HG02943 (cell line): ENCODE results near the gene FBN2.

Experiments used
- ATAC-seq: cut with Tn5 transposase; IDR thresholded peaks from one replicate; pipeline ENCODE4 v1.9.1; 2021; ENCODE audit warnings: mild to moderate bottlenecking, low read depth, moderate library complexity; ENCODE audit not compliant: unreplicated experiment

Gene FBN2

DNA sequence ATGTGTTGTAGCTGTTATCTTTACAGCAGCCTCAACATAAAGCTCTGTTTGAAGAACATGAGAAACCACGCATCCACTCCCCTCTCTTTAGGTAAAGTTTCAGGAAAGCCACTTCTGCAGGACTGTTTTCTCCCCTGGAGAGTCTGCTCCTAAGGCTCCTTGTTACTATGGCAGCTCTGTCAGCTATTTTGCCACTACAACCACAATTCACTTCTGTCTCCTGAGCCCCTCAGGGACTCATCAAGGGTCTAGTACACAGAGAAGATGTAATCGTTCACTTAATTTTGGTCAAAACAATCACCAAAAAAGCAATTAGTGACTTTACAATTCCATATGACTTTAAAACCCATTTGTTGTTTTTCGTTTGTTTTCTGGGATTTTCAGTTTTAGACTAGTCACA is 157.7 kb downstream of the FBN2 start:
- ATAC-seq, result no peak

GRCh38 chr5:128378632-128379031 is 159.4 kb downstream of the FBN2 start:
- ATAC-seq, result no peak

GRCh38 chr5:128378196-128378595 is 159.8 kb downstream of the FBN2 start:
- ATAC-seq, result no peak

DNA sequence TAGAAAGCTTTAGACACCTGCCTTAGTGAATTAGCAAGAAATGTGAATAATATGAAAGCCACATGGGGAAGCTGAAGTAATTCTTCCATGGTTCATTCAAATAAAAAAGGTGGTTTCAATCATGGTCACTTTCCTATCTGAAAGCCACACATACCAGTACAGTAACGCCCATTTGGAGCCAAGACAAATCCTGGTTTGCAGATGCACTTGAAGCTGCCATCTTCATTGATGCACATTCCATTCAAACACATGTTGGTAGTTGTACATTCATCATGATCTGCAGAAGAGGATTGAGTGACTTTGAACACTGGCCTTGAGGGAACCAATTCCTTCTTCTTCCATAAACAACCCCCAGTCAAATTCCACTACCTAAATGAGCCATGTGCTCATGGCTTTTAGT is 161.5 kb downstream of the FBN2 start:
- ATAC-seq, result no peak

DNA sequence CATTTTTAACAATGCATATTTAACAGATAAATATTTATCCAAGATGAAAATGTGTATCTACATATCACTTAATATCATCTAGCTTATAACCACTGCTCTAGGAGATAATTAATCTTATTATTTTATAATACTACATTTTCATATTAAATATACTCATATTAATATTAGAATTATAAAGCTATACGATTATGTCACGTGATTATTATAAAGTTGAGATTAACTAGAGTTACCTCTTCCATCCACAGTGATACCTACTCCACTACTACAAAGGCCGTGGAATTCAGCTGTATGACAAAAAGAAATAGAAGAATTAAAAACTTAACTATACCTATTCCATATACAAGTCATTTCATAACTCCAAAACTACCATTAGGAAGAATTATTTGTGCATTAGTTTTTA is 171.9 kb downstream of the FBN2 start:
- no peak for ATAC-seq

DNA sequence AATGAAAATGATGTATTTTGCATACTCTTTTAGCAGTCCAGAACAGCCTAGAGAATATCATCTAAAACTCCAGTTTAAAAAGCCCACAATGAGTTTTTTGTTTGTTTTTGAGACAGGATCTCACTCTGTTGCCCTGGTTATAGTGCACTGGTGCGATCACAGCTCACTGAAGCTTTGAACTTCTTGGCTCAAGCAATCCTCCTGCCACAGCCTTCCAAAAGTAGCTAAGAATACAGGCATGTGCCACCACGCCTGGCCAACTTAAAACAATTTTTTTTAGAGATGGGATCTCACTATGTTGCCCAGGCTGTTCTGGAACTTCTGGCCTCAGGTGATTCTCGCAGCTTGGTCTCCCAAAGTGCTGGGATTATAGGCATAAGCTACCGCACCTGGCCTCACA is 175.7 kb downstream of the FBN2 start:
- ATAC-seq, result no peak

DNA sequence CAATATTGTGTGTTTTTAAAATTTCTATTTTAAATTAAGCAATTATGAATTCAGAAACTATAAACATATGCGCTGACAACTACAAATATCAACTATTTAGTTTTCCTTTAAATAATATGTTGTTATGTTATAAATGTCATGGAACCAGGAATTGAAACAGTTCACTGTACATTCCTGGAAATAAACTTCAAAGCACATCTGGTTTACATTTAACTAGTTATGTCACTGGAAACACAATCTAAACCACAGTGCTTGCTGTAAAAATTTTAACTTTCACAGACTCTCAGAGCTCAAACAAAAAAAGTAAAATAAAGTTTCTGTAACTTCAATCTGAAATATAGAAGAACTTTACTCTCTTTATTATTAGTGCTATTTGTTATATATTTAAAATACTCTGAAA is 179.2 kb downstream of the FBN2 start:
- ATAC-seq, result no peak

DNA sequence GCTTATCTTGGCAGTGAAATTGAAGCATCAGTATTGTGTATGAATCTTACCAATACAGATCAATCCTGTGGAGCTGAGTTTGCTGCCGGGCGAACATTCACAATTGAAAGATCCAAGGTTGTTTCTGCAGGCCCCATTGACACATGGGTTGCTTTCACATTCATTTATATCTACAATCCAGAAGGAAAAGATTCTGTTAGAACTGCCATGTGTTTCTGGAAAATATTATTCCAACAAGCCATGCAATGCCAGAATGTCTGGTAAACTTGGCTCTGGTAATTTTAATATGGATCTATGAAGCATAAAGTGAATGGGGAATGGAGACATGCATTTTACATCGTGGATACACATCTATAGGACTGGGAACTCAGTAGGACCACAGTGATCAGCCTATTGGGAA is 180.8 kb downstream of the FBN2 start:
- no peak for ATAC-seq

DNA sequence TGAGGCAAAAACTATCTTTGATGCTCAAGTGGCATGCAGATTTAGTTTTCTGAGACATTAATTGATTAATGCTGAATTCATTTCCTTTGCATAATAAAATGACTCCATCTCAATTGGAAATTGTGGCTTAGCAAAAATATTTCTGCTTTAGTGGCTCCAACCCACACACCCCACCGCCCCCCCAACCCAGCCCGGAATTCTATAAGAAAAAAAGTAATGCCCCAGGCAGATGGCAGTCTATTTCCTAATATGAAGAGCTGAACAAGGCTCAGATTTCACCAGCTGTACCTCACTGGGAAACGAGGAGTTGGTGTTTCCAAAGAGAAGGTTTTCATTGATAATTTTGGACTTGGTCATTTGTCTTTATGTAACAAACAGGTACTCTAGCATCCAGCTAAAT is 182.1 kb downstream of the FBN2 start:
- ATAC-seq, result no peak

GRCh38 chr5:128353441-128354107 is 184.5 kb downstream of the FBN2 start:
- ATAC-seq, result no peak

DNA sequence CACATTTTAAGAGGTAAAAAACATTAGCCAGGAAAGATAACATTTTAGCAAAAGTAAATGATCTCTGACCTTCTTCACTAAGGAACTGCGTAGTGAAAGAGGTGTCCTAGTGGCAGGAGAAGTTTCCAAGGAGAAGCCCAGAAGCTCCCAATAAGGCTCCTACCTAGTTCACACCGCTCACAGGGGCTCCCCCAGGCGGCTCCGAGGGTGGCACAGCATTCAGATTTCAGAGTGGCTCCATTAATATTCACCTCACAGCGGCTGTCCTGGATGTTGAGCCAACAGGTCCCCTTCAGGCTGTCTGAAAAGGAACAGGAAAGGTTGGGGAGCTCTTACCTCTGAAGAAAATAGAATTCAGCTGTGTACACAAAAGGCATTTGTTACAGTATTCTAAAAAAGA is 187.3 kb downstream of the FBN2 start:
- no peak for ATAC-seq

- ATAC-seq, result no peak
These were observed 188.8 kb downstream of the FBN2 start for GRCh38 chr5:128349044-128349858.

DNA sequence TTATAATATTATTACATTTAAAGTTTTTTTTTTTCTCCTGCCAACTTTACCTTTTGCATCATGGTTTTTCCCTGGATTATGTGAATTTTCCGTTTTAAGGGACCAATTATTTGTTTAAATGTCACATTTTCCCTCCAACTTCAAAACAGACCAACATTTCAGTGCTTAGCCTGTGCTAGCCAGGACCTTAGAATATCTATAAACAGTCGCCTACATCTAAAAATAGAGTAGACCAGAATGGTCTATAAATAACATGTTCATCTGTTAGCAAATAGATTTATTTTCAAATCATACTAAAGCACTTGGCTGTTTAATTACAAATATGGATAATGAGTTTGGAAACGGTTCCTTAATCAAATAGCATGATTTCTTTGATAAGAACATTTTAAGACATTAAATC is 192.0 kb downstream of the FBN2 start:
- no peak for ATAC-seq

DNA sequence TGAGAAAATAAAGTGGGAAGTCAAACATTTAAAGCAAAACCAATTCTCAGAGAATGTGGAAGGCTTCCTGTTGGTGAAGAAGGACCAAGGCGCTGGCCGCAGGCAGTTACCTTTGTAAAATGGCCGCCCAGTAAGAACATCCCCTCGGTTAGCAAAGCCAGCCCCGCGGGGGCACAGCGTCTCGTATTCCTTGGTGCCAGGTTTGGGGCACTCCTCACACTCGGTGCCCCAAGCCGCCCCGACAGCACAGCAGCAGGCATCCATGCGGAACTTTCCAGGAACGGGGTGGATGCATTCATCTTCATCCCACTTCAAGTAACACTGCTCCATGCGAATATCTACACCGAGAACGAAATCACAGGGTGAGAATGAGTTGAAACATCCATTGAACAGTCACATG is 192.8 kb downstream of the FBN2 start:
- ATAC-seq, result no peak

DNA sequence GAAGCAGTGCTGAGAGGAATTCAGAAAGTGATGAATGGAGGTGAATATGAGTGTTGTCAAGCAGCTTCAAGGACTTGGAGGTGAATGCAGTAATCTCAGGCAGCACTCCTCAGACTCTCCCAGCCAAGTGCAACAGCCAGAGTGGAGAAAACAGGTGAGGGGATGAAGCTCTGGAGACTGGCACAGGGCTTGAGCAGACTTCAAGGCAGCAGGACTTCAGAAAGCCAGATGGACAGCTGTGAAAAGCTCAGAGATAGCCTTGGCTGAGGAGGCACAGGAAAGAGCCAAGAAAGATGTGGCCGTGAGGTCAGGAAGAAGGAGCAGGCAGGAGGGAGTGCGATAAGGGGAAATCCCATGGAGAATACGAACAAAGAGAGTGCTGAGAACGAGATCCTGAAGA is 194.9 kb downstream of the FBN2 start:
- no peak for ATAC-seq

GRCh38 chr5:128341056-128341455 is 197.0 kb downstream of the FBN2 start:
- ATAC-seq, result no peak

DNA sequence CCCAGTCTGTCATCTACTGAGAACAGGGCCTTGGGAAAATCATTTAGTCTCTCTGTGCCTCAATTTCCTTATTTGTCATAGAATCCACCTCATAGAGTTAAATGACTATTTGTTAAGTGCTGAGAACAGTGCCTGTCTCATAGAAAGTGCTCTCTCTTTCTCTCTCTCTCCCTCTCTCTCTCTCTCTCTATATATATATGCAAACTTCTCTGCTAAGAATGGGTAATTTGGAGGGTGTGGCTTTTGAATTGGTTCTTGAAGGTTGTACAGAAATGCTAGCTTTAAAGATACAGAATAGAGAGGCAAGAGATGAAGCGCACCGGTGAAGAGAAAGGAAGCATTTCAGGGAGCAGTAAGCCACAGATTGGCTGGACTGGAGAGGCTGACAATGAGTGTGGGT is 197.4 kb downstream of the FBN2 start:
- ATAC-seq, result no peak

GRCh38 chr5:128339585-128339984 is 198.5 kb downstream of the FBN2 start:
- no peak for ATAC-seq

DNA sequence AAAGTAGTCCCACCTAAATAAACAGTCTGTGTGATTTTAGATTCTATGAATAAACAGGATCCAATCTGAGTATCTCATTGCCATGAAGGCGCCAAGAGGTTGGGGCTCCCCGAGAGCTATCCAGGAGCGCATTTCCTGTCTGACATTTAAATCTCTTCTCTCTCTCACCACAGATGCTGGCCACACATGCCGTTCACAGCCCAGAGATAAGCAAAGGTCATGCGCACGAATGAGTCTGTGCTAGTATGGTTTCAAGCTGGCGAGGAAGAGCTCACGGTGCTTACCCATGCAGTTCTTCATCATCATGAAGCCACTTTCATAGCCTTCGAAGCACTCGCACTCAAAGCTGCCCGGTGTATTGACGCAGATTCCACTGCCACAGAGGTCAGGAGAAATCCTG is 199.4 kb downstream of the FBN2 start:
- no peak for ATAC-seq

DNA sequence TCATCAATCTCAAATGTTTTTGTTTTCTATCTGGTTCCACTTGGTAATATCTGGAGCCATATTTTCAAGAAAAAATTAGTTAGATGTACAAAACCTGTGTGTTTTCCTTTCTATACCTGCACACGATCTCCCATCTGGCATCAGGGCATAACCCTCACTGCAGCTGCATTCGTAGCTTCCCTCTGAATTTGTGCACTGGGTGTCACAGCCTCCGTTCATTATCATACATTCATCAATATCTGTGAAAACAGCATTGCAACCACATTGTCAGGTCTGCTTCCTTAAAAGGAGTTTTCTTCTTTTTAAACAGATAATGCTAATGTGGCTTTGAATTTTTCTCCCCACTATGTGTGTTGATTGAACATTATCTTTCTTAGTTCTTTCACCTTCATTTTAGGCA is 202.7 kb downstream of the FBN2 start:
- no peak for ATAC-seq

- no peak for ATAC-seq
These were observed 203.9 kb downstream of the FBN2 start for GRCh38 chr5:128334010-128334716.

DNA sequence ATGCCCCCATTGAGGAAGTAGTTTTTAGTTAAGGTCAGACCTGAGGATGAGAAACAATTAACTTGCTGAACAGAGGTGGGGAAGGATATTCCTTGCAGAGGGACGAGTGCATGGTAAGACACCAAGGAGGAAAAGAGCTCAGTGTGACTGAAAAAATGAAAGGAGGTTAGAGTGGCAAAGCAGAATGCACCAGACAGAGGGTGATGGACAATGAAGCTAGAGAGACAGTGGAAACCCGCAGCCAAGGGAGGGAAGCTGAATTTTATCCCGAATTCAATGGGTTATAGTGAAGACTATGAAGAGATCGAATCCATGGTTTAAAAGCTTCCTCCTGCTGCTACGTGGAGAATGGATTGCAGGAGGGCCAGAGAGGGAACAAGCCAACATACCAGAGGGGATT is 206.8 kb downstream of the FBN2 start:
- no peak for ATAC-seq
